ENCODE data around the gene FOXO3. TPM values are rescaled to one million over a fixed set of nuclear protein-coding genes. Genes with fewer than 3 reads are reported as not detected.

FOXO3 gene
- total and polyA plus RNA-seq, 2 donors (not counting 3 experiments of a cell fraction or from before 2014, with no cell fraction given) = 14.4 to 16.9 TPM

- Histone ChIP-seq H3K4me3 (replicated peaks in 1 of 3; ENCODE audit: insufficient read depth in 1 of 3, low read depth in 1 of 3, low read length in 3 of 3) (no peak overlapping the region), H3K9ac (replicated peaks; ENCODE audit: extremely low read depth, insufficient read depth, low read length) (no peak overlapping the region), H3K79me2 (ENCODE audit: control insufficient read depth, insufficient read depth, low read length) (peaks cover 16% of the 10 kb centered on the region), H3K27me3 (ENCODE audit: control insufficient read depth in 2 of 2, insufficient read depth in 2 of 2, low read length in 2 of 2) (no peaks in the 10 kb centered on the region), H3K4me2 (ENCODE audit: insufficient read depth, low read length) (peak overlapping the region; percentile 48), H2AFZ (ENCODE audit: low read depth, low read length) (no peak overlapping the region), H4K20me1 (replicated peaks; ENCODE audit: control insufficient read depth, extremely low read depth, insufficient read depth, low read length) (no peaks in the 10 kb centered on the region), H3K9me1 (replicated peaks; ENCODE audit: control insufficient read depth, extremely low read depth, insufficient read depth, low read length) (no peaks in the 10 kb centered on the region), H3K9me3 (replicated peaks; ENCODE audit: control insufficient read depth, insufficient read depth, low read length) (no peaks in the 10 kb centered on the region), H3K4me1 (ENCODE audit: control insufficient read depth, extremely low read depth, insufficient read depth, low read length) (peaks cover 46% of the 10 kb centered on the region), H3K27ac (ENCODE audit: insufficient read depth, low read depth, low read length) (peak overlapping the region; percentile 4), H3K36me3 (ENCODE audit: control insufficient read depth in 2 of 2, extremely low read depth in 1 of 2, insufficient read depth in 2 of 2, low read length in 2 of 2) (peaks cover 0 to 2% of the 10 kb centered on the region in 2 experiments)
- peak; percentile 69 for DNase-seq (ENCODE audit: low read depth, low spot score)
- CTCF ChIA-PET = interaction anchor here (1.0 to 3.9 kb wide), 5 partner anchors 10 to 327 kb away, joined by 3 to 19 read pairs (median 5); no protein-coding TSS in a partner anchor
- no TSS peak for BruUV-seq (replicated peaks)
- POLR2A ChIA-PET = no interaction called here
- TF ChIP-seq FOS (IDR thresholded peaks at IDR 0.05; ENCODE audit: borderline replicate concordance, insufficient read depth, low read length) (peak; percentile 46), MYC (IDR thresholded peaks at IDR 0.05; ENCODE audit: low read depth, low read length) (no peak)
- peak; percentile 70 for FAIRE-seq
- dilution Hi-C loops (cut with MboI; ENCODE audit: extremely low pct_ligation_motif_present, low sequenced_read_pairs) = no loop called here
- intact Hi-C loops (cut with micrococcal nuclease) = loop anchor here (1.0 to 10.0 kb wide), 3 partner anchors 23 to 1619 kb away; partner anchors contain the start of gene CDC40
Observed at GRCh38 chr6:108565893-108566292, 5.2 kb downstream of the FOXO3 start.

- dilution Hi-C loops (cut with MboI; ENCODE audit: extremely low pct_ligation_motif_present, low sequenced_read_pairs) = no loop called here
- H3K4me1 ChIP-seq (ENCODE audit: control insufficient read depth, extremely low read depth, insufficient read depth, low read length) = peaks cover 46% of the 10 kb centered on the region
- H4K20me1 ChIP-seq (replicated peaks; ENCODE audit: control insufficient read depth, extremely low read depth, insufficient read depth, low read length) = no peaks in the 10 kb centered on the region
- DNase-seq (ENCODE audit: low read depth, low spot score) = no peak
- CTCF ChIA-PET = interaction anchor here (1.0 to 3.9 kb wide), 5 partner anchors 10 to 327 kb away, joined by 3 to 19 read pairs (median 7); no protein-coding TSS in a partner anchor
- H3K4me2 ChIP-seq (ENCODE audit: insufficient read depth, low read length) = peak overlapping the region; percentile 48
- H3K4me3 ChIP-seq (replicated peaks in 1 of 3; ENCODE audit: insufficient read depth in 1 of 3, low read depth in 1 of 3, low read length in 3 of 3) = no peak overlapping the region
- BruUV-seq (replicated peaks) = no TSS peak
- no peaks in the 10 kb centered on the region for H3K27me3 ChIP-seq (ENCODE audit: control insufficient read depth in 2 of 2, insufficient read depth in 2 of 2, low read length in 2 of 2)
- peaks cover 0 to 2% of the 10 kb centered on the region in 2 experiments for H3K36me3 ChIP-seq (ENCODE audit: control insufficient read depth in 2 of 2, extremely low read depth in 1 of 2, insufficient read depth in 2 of 2, low read length in 2 of 2)
- no peaks in the 10 kb centered on the region for H3K9me3 ChIP-seq (replicated peaks; ENCODE audit: control insufficient read depth, insufficient read depth, low read length)
- TF ChIP-seq CTCF (IDR thresholded peaks at IDR 0.05; ENCODE audit: extremely low read depth in 1 of 2, insufficient read depth in 1 of 2, low read depth in 1 of 2, low read length in 2 of 2) (no peak), EZH2 (IDR thresholded peaks at IDR 0.05; ENCODE audit: borderline replicate concordance, low read depth, low read length, severe bottlenecking) (no peak), FOS (IDR thresholded peaks at IDR 0.05; ENCODE audit: borderline replicate concordance, insufficient read depth, low read length) (no peak)
- H3K9ac ChIP-seq (replicated peaks; ENCODE audit: extremely low read depth, insufficient read depth, low read length) = no peak overlapping the region
- no peaks in the 10 kb centered on the region for H3K9me1 ChIP-seq (replicated peaks; ENCODE audit: control insufficient read depth, extremely low read depth, insufficient read depth, low read length)
- no peak overlapping the region for H3K27ac ChIP-seq (ENCODE audit: insufficient read depth, low read depth, low read length)
- peaks cover 16% of the 10 kb centered on the region for H3K79me2 ChIP-seq (ENCODE audit: control insufficient read depth, insufficient read depth, low read length)
- intact Hi-C loops (cut with micrococcal nuclease) = loop anchor here (10.0 kb wide), 1 partner anchor 1618 kb away; the partner anchor contains the start of gene CDC40
- no peak for FAIRE-seq
- POLR2A ChIA-PET = no interaction called here
- H2AFZ ChIP-seq (ENCODE audit: low read depth, low read length) = no peak overlapping the region
Observed at GRCh38 chr6:108566406-108566805, 5.7 kb downstream of the FOXO3 start.
